WTC11 (cell line): ENCODE results near the gene CIAPIN1. TPM values are rescaled to one million over a fixed set of nuclear protein-coding genes. Genes with fewer than 3 reads are reported as not detected.

Experiments used
- ATAC-seq: fragments of 200-7000 bp; cut with Tn5 transposase; 2 replicates; pipeline ENCODE4 v1.10.0; 2021; ENCODE audit warnings: mild to moderate bottlenecking, moderate library complexity
- CTCF ChIA-PET: fragments of 300-600 bp; sonication (Branson Sonifier 250); formaldehyde crosslinking; loops from one replicate; lab custom pipeline; 2021; ENCODE audit warnings: antibody characterized with exemption; lab: Charles Lee
- POLR2A ChIA-PET: fragments of 350-600 bp; sonication (Branson Sonifier 250); formaldehyde crosslinking; loops from one replicate; lab custom pipeline; 2021; ENCODE audit warnings: antibody characterized with exemption; lab: Charles Lee
- DNase-seq: peaks from one replicate; pipeline ENCODE4 v3.0.0; 2021; ENCODE audit warnings: low spot score
- H3K27ac Mint-ChIP-seq: 2 replicates; pipeline ENCODE4 v1.8.0; 2021; ENCODE audit warnings: mixed read lengths
- H3K27me3 Mint-ChIP-seq: 2 replicates; pipeline ENCODE4 v1.8.0; 2021; ENCODE audit warnings: low read depth, mild to moderate bottlenecking, moderate library complexity, mixed read lengths
- H3K36me3 Mint-ChIP-seq: 2 replicates; pipeline ENCODE4 v1.8.0; 2021; ENCODE audit warnings: mixed read lengths
- H3K4me1 Mint-ChIP-seq: 2 replicates; pipeline ENCODE4 v1.8.0; 2022; ENCODE audit warnings: mixed read lengths
- H3K4me3 Mint-ChIP-seq: 2 replicates; pipeline ENCODE4 v1.8.0; 2021; ENCODE audit warnings: mild to moderate bottlenecking, moderate library complexity, mixed read lengths
- H3K9me3 Mint-ChIP-seq: 2 replicates; pipeline ENCODE4 v1.8.0; 2021; ENCODE audit warnings: mixed read lengths
- CREM ChIP-seq: sonication (generic); formaldehyde crosslinking; IDR thresholded peaks from 2 replicates; pipeline ENCODE4 v1.8.1; 2022; ENCODE audit warnings: mild to moderate bottlenecking, missing genetic modification reagents, moderate library complexity
- CTCF ChIP-seq: fragments of 200-600 bp; IDR thresholded peaks from 2 replicates; pipeline ENCODE4 v1.8.0; 2022; ENCODE audit warnings: antibody characterized with exemption
- ETV6 ChIP-seq: sonication (generic); formaldehyde crosslinking; IDR thresholded peaks from 2 replicates; pipeline ENCODE4 v1.8.1; 2022; ENCODE audit warnings: mild to moderate bottlenecking, missing genetic modification reagents
- FOXP4 ChIP-seq: sonication (generic); formaldehyde crosslinking; IDR thresholded peaks from 2 replicates; pipeline ENCODE4 v1.8.0; 2022; ENCODE audit warnings: mild to moderate bottlenecking, missing genetic modification reagents
- HMGXB4 ChIP-seq: sonication (generic); formaldehyde crosslinking; IDR thresholded peaks from 2 replicates; pipeline ENCODE4 v1.8.1; 2023; ENCODE audit warnings: mild to moderate bottlenecking, moderate library complexity, missing genetic modification reagents
- MYBL2 ChIP-seq: sonication (generic); formaldehyde crosslinking; IDR thresholded peaks from 2 replicates; pipeline ENCODE4 v1.8.1; 2023; ENCODE audit warnings: mild to moderate bottlenecking, moderate library complexity, missing genetic modification reagents
- NFE2L1 ChIP-seq: sonication (generic); formaldehyde crosslinking; IDR thresholded peaks from 2 replicates; pipeline ENCODE4 v1.8.1; 2023; ENCODE audit warnings: missing genetic modification reagents
- PRDM15 ChIP-seq: sonication (generic); formaldehyde crosslinking; IDR thresholded peaks from 2 replicates; pipeline ENCODE4 v1.8.0; 2022; ENCODE audit warnings: missing genetic modification reagents
- RORB ChIP-seq: fragments of 250-450 bp; sonication (Bioruptor Pico); IDR thresholded peaks from 2 replicates; pipeline ENCODE4 v1.9.0; 2021; ENCODE audit warnings: mild to moderate bottlenecking
- SP1 ChIP-seq: sonication (generic); formaldehyde crosslinking; conservative IDR thresholded peaks from 2 replicates; pipeline ENCODE4 v1.8.1; 2022; ENCODE audit warnings: missing genetic modification reagents
- TEAD1 ChIP-seq: sonication (generic); formaldehyde crosslinking; IDR thresholded peaks from 2 replicates; pipeline ENCODE4 v1.8.0; 2022; ENCODE audit warnings: mild to moderate bottlenecking, missing genetic modification reagents
- USF2 ChIP-seq: sonication (generic); formaldehyde crosslinking; IDR thresholded peaks from 2 replicates; pipeline ENCODE4 v1.8.1; 2023; ENCODE audit warnings: mild to moderate bottlenecking, missing genetic modification reagents, moderate library complexity
- ZBTB21 ChIP-seq: sonication (generic); formaldehyde crosslinking; IDR thresholded peaks from 2 replicates; pipeline ENCODE4 v1.8.1; 2023; ENCODE audit warnings: mild to moderate bottlenecking, missing genetic modification reagents, borderline replicate concordance
- ZBTB43 ChIP-seq: sonication (generic); formaldehyde crosslinking; IDR thresholded peaks from 2 replicates; pipeline ENCODE4 v1.8.1; 2023; ENCODE audit warnings: mild to moderate bottlenecking, missing genetic modification reagents
- ZNF396 ChIP-seq: fragments of 250-450 bp; sonication (Bioruptor Pico); IDR thresholded peaks from 2 replicates; pipeline ENCODE4 v1.8.0; 2021; ENCODE audit warnings: mild to moderate bottlenecking, moderate library complexity, borderline replicate concordance
- ZNF423 ChIP-seq: fragments of 250-450 bp; sonication (Bioruptor Pico); IDR thresholded peaks from 2 replicates; pipeline ENCODE4 v2.1.2; 2022; ENCODE audit warnings: mild to moderate bottlenecking, moderate library complexity
- total RNA-seq: library from RNA; stranded (reverse); gene quantifications from 3 replicates; pipeline ENCODE4 v1.2.3, GENCODE V29; 2021

The CIAPIN1 gene
- total RNA-seq, 1 experiment from 2014 or later: 87.9 TPM

- no peak for DNase-seq
- H3K27me3 Mint-ChIP-seq: no peaks in the 10 kb centered on the region
- POLR2A ChIA-PET: interaction anchor here (0.5 kb wide), 1 partner anchor 19 kb away, joined by 3 read pairs; no protein-coding TSS in a partner anchor
- peak overlapping the region; percentile 100; the same call in 1 of the 2 replicates for H3K4me3 Mint-ChIP-seq
- TF ChIP-seq CREM (CRISPR knock-in tag) (no peak), ZNF423 (CRISPR knock-in tag) (no peak), ZBTB21 (CRISPR knock-in tag) (no peak), CTCF (no peak)
- TF ChIP-seq, all 79 proteins: peak for 0
- peaks cover 62% of the 10 kb centered on the region for H3K36me3 Mint-ChIP-seq
- peaks cover 4% of the 10 kb centered on the region for H3K4me1 Mint-ChIP-seq
- H3K27ac Mint-ChIP-seq: no peak overlapping the region
- CTCF ChIA-PET: interaction anchor here (3.5 to 5.1 kb wide), 2 partner anchors 18 to 55 kb away, joined by 36 to 71 read pairs; partner anchors contain the start of genes CIAPIN1 and COQ9
- no peaks in the 10 kb centered on the region for H3K9me3 Mint-ChIP-seq
- ATAC-seq: no peak
Observed at GRCh38 chr16:57464523-57464922, 17.3 kb upstream of the CIAPIN1 start.

GRCh38 chr16:57462978-57463362 is 15.8 kb upstream of the CIAPIN1 start:
- Mint-ChIP-seq H3K9me3 (no peaks in the 10 kb centered on the region), H3K4me3 (peak overlapping the region; percentile 100), H3K4me1 (peaks cover 4% of the 10 kb centered on the region), H3K27ac (no peak overlapping the region), H3K36me3 (peaks cover 49% of the 10 kb centered on the region), H3K27me3 (no peaks in the 10 kb centered on the region)
- TF ChIP-seq USF2 (CRISPR knock-in tag): no peak
- TF ChIP-seq SP1 (CRISPR knock-in tag): no peak
- ChIA-PET POLR2A (interaction anchor here (0.7 to 1.6 kb wide), 3 partner anchors 16 to 66 kb away, joined by 3 to 5 read pairs (median 4); partner anchors contain the start of genes CIAPIN1 and COQ9), CTCF (interaction anchor here (0.8 to 5.1 kb wide), 28 partner anchors 11 to 632 kb away, joined by 3 to 71 read pairs (median 5); partner anchors contain the start of genes CCDC102A, CIAPIN1, COQ9 and CX3CL1)
- no peak for DNase-seq
- peak; percentile 23 for ATAC-seq

GRCh38 chr16:57462209-57462977 is 15.2 kb upstream of the CIAPIN1 start, which contains the start of gene POLR2C:
Gene POLR2C (plus strand): TSS chr16:57462679. CDS start chr16:57462725, 46 bp downstream.
- H3K36me3 Mint-ChIP-seq: peaks cover 44% of the 10 kb centered on the region
- ATAC-seq (peak; percentile 93), DNase-seq (peak; percentile 94)
- CTCF ChIA-PET: interaction anchor here (0.5 to 5.1 kb wide), 36 partner anchors 11 to 631 kb away, joined by 3 to 71 read pairs (median 5); partner anchors contain the start of genes CCDC102A, CIAPIN1, COQ9 and CX3CL1
- H3K4me1 Mint-ChIP-seq: peaks cover 4% of the 10 kb centered on the region
- H3K9me3 Mint-ChIP-seq: no peaks in the 10 kb centered on the region
- POLR2A ChIA-PET: interaction anchor here (0.7 to 1.6 kb wide), 5 partner anchors 14 to 66 kb away, joined by 3 to 9 read pairs (median 5); partner anchors contain the start of genes CIAPIN1 and COQ9
- peak within 1 kb of the TSS; percentile 99 for H3K27ac Mint-ChIP-seq
- H3K4me3 Mint-ChIP-seq: peak within 1 kb of the TSS; percentile 100
- no peaks in the 10 kb centered on the region for H3K27me3 Mint-ChIP-seq
- TF ChIP-seq FOXP4 (peak; percentile 86; the same call in 1 of the 2 replicates), MYBL2 (CRISPR knock-in tag) (peak; percentile 86), ETV6 (CRISPR knock-in tag) (peak; percentile 90), ZNF396 (CRISPR knock-in tag) (no peak), CREM (CRISPR knock-in tag) (peak; percentile 72), NFE2L1 (CRISPR knock-in tag) (peak; percentile 90), PRDM15 (CRISPR knock-in tag) (no peak), SP1 (CRISPR knock-in tag) (peak; percentile 74), HMGXB4 (peak; percentile 87), ZBTB43 (peak; percentile 83), TEAD1 (CRISPR knock-in tag) (peak; percentile 85; the same call in 1 of the 2 replicates), RORB (CRISPR knock-in tag) (no peak)
